A673 (cell line): ENCODE results near the gene JAGN1. TPM values are rescaled to one million over a fixed set of nuclear protein-coding genes. Genes with fewer than 3 reads are reported as not detected.
"Not testable (repeated sequence)": the region's sequence is repeated elsewhere in the genome, so short reads cannot be mapped to it uniquely, and the experiment has no call there.

Source experiments
- BruUV-seq: library from RNA; stranded (reverse); fragments of 400-500 nt; replicated peaks from 2 replicates; lab custom pipeline; 2021; lab: Mats Ljungman, UMichigan
- CTCF ChIA-PET: fragments of 300-600 bp; sonication (Branson Sonifier 250); formaldehyde crosslinking; loops from one replicate; lab custom pipeline; 2022; ENCODE audit warnings: antibody characterized with exemption; lab: Charles Lee
- POLR2A ChIA-PET: fragments of 300-600 bp; sonication (Branson Sonifier 250); formaldehyde crosslinking; loops from one replicate; lab custom pipeline; 2022; ENCODE audit warnings: antibody characterized with exemption; ENCODE audit not compliant: low non-redundant PET; lab: Charles Lee
- DNase-seq: peaks from one replicate; pipeline ENCODE4 v3.0.0-alpha.2; 2015; ENCODE audit warnings: low spot score
- H3K27ac ChIP-seq: fragments of 200-600 bp; sonication (generic); 2 replicates; pipeline ENCODE4 v1.5.1; 2016; ENCODE audit warnings: mixed run types, low read depth, mild to moderate bottlenecking, mixed read lengths, antibody characterized with exemption, low read length; ENCODE audit not compliant: poor library complexity, severe bottlenecking
- H3K27me3 ChIP-seq: fragments of 200-600 bp; sonication (generic); replicated peaks from 2 replicates; pipeline ENCODE4 v1.6.1; 2017; ENCODE audit warnings: mixed run types, low read depth, mild to moderate bottlenecking, mixed read lengths, antibody characterized with exemption, low read length; ENCODE audit not compliant: insufficient read depth, poor library complexity
- H3K36me3 ChIP-seq: fragments of 200-600 bp; sonication (generic); 2 replicates; pipeline ENCODE4 v1.6.1; 2016; ENCODE audit warnings: mixed run types, mild to moderate bottlenecking, mixed read lengths, antibody characterized with exemption, low read length; ENCODE audit not compliant: insufficient read depth, poor library complexity, severe bottlenecking
- H3K4me1 ChIP-seq: fragments of 200-600 bp; sonication (generic); 2 replicates; pipeline ENCODE4 v1.6.1; 2017; ENCODE audit warnings: mixed run types, mild to moderate bottlenecking, mixed read lengths, antibody characterized with exemption, low read length; ENCODE audit not compliant: insufficient read depth, poor library complexity, severe bottlenecking
- H3K4me3 ChIP-seq: fragments of 200-600 bp; sonication (generic); 2 replicates; pipeline ENCODE4 v1.5.1; 2016; ENCODE audit warnings: low read depth, mixed run types, mild to moderate bottlenecking, mixed read lengths, low read length; ENCODE audit not compliant: poor library complexity, severe bottlenecking
- H3K9me3 ChIP-seq: fragments of 200-600 bp; sonication (generic); 2 replicates; pipeline ENCODE4 v1.6.1; 2016; ENCODE audit warnings: mixed run types, low read depth, mild to moderate bottlenecking, mixed read lengths, antibody characterized with exemption, low read length; ENCODE audit not compliant: poor library complexity, severe bottlenecking
- CTCF ChIP-seq: fragments of 300-800, 200-600 bp; sonication (generic); conservative IDR thresholded peaks from 2 replicates; pipeline ENCODE4 v1.5.1; 2017; ENCODE audit warnings: low read depth, mild to moderate bottlenecking, antibody characterized with exemption, low read length, moderate library complexity, mixed read lengths
- EZH2 ChIP-seq: fragments of 200-600 bp; sonication (generic); IDR thresholded peaks from 2 replicates; pipeline ENCODE4 v1.6.1; 2017; ENCODE audit warnings: borderline replicate concordance, low read depth, mild to moderate bottlenecking, mixed read lengths, antibody characterized with exemption, low read length; ENCODE audit not compliant: poor library complexity, severe bottlenecking
- intact Hi-C: fragments of 100-400 bp; cut with micrococcal nuclease; formaldehyde crosslinking; loops from one replicate; pipeline ENCODE4 v1.10.0; 2022; ENCODE audit not compliant: unreplicated experiment
- total RNA-seq: library from RNA; stranded (reverse); gene quantifications from 2 replicates; pipeline ENCODE4 v1.2.3, GENCODE V29; 2021

JAGN1 gene
- total RNA-seq, 1 experiment from 2014 or later, result 38.1 TPM

- BruUV-seq, result no TSS peak
- POLR2A ChIA-PET, result no interaction called here
- Histone ChIP-seq H3K9me3 (no peaks in the 10 kb centered on the region), H3K4me1 (peaks cover 9% of the 10 kb centered on the region), H3K27me3 (no peaks in the 10 kb centered on the region), H3K27ac (peak overlapping the region; percentile 21), H3K4me3 (no peak overlapping the region), H3K36me3 (no peaks in the 10 kb centered on the region)
- DNase-seq, result peak; percentile 68
- CTCF ChIA-PET, result interaction anchor here (0.5 kb wide), 1 partner anchor 68 kb away, joined by 5 read pairs; no protein-coding TSS in a partner anchor
- intact Hi-C loops, result no loop called here
- TF ChIP-seq EZH2 (no peak), CTCF (no peak)
These were observed 26.0 kb upstream of the JAGN1 start for GRCh38 chr3:9864200-9864927.

- intact Hi-C loops, result not testable (repeated sequence)
These were observed 25.2 kb upstream of the JAGN1 start for GRCh38 chr3:9865125-9865637.

GRCh38 chr3:9866639-9867038, 23.8 kb upstream of the JAGN1 start:
- peaks cover 9% of the 10 kb centered on the region for H3K4me1 ChIP-seq
- no peaks in the 10 kb centered on the region for H3K27me3 ChIP-seq
- H3K4me3 ChIP-seq, result no peak overlapping the region
- no peak for TF ChIP-seq CTCF
- TF ChIP-seq EZH2, result no peak
- BruUV-seq, result no TSS peak
- no peaks in the 10 kb centered on the region for H3K9me3 ChIP-seq
- POLR2A ChIA-PET, result no interaction called here
- CTCF ChIA-PET, result no interaction called here
- no peak overlapping the region for H3K27ac ChIP-seq
- intact Hi-C loops, result no loop called here
- no peak for DNase-seq
- no peaks in the 10 kb centered on the region for H3K36me3 ChIP-seq

More at GRCh38 chr3:9865125-9865637, 25.2 kb upstream of the JAGN1 start:
- POLR2A ChIA-PET, H3K9me3 ChIP-seq, H3K4me1 ChIP-seq, H3K27me3 ChIP-seq, DNase-seq, H3K36me3 ChIP-seq, H3K4me3 ChIP-seq, H3K27ac ChIP-seq, BruUV-seq: not testable (repeated sequence)
- CTCF ChIA-PET, result interaction anchor here (0.5 kb wide), 1 partner anchor 67 kb away, joined by 5 read pairs; no protein-coding TSS in a partner anchor

GRCh38 chr3:9867106-9867505, 23.3 kb upstream of the JAGN1 start:
- H3K4me1 ChIP-seq, result peaks cover 9% of the 10 kb centered on the region
- no peak overlapping the region for H3K27ac ChIP-seq
- no peaks in the 10 kb centered on the region for H3K36me3 ChIP-seq
- intact Hi-C loops, result no loop called here
- CTCF ChIA-PET, result no interaction called here
- no TSS peak for BruUV-seq
- DNase-seq, result no peak
- H3K9me3 ChIP-seq, result no peaks in the 10 kb centered on the region
- no peaks in the 10 kb centered on the region for H3K27me3 ChIP-seq
- no peak overlapping the region for H3K4me3 ChIP-seq
- TF ChIP-seq CTCF, result no peak
- TF ChIP-seq EZH2, result no peak
- POLR2A ChIA-PET, result no interaction called here
